ENCODE measurements around the gene UBALD2.
A peak's percentile ranks its signal among the peaks of the same experiment; 100 is the strongest.
"Not testable (repeated sequence)": the region's sequence is repeated elsewhere in the genome, so short reads cannot be mapped to it uniquely, and the experiment has no call there.

UBALD2 gene

GRCh38 chr17:76266244-76266938, 1.2 kb downstream of the UBALD2 start:
- no peak for TF ChIP-seq POLR2A (IDR thresholded peaks at IDR 0.05; ENCODE audit: low read length)
- no peak for TF ChIP-seq GATA1 (IDR thresholded peaks at IDR 0.05; ENCODE audit: low read depth, low read length)
- peak; percentile 54 to 63 for DNase-seq

- no peak for TF ChIP-seq POLR2A (IDR thresholded peaks at IDR 0.05; ENCODE audit: low read length)
- DNase-seq = no peak
These were observed 2.0 kb downstream of the UBALD2 start for GRCh38 chr17:76267051-76267576.

- DNase-seq = not testable (repeated sequence)
These were observed 2.4 kb downstream of the UBALD2 start for GRCh38 chr17:76267581-76268001.

GRCh38 chr17:76268015-76268749, 3.0 kb downstream of the UBALD2 start:
- TF ChIP-seq POLR2A (IDR thresholded peaks at IDR 0.05; ENCODE audit: low read length) (peak; percentile 51), GATA1 (IDR thresholded peaks at IDR 0.05; ENCODE audit: low read depth, low read length) (no peak)
- peak; percentile 56 to 61 for DNase-seq

- no peak for TF ChIP-seq GATA1 (IDR thresholded peaks at IDR 0.05; ENCODE audit: low read depth, low read length)
- TF ChIP-seq POLR2A (IDR thresholded peaks at IDR 0.05; ENCODE audit: low read length) = no peak
- DNase-seq = no peak
These were observed 4.1 kb downstream of the UBALD2 start for GRCh38 chr17:76268991-76269981.

GRCh38 chr17:76270127-76270592, 5.0 kb downstream of the UBALD2 start:
- DNase-seq = no peak
- no peak for TF ChIP-seq POLR2A (IDR thresholded peaks at IDR 0.05; ENCODE audit: low read length)
- no peak for TF ChIP-seq GATA1 (IDR thresholded peaks at IDR 0.05; ENCODE audit: low read depth, low read length)

- no peak for TF ChIP-seq POLR2A (IDR thresholded peaks at IDR 0.05; ENCODE audit: low read length)
- no peak for TF ChIP-seq GATA1 (IDR thresholded peaks at IDR 0.05; ENCODE audit: low read depth, low read length)
- DNase-seq = no peak
These were observed 5.9 kb downstream of the UBALD2 start for GRCh38 chr17:76270770-76271668.

GRCh38 chr17:76271669-76272540, 6.8 kb downstream of the UBALD2 start:
- DNase-seq = no peak
- TF ChIP-seq GATA1 (IDR thresholded peaks at IDR 0.05; ENCODE audit: low read depth, low read length) (no peak), POLR2A (IDR thresholded peaks at IDR 0.05; ENCODE audit: low read length) (peak; percentile 33)

- DNase-seq = no peak
- no peak for TF ChIP-seq GATA1 (IDR thresholded peaks at IDR 0.05; ENCODE audit: low read depth, low read length)
- TF ChIP-seq POLR2A (IDR thresholded peaks at IDR 0.05; ENCODE audit: low read length) = no peak
These were observed 7.6 kb downstream of the UBALD2 start for GRCh38 chr17:76272541-76273444.

- DNase-seq = no peak
- TF ChIP-seq GATA1 (IDR thresholded peaks at IDR 0.05; ENCODE audit: low read depth, low read length) = no peak
- TF ChIP-seq POLR2A (IDR thresholded peaks at IDR 0.05; ENCODE audit: low read length) = no peak
These were observed 8.4 kb downstream of the UBALD2 start for GRCh38 chr17:76273445-76274111.
